Measurements from ENCODE around the gene LAP3.
"Not testable (repeated sequence)": the region's sequence is repeated elsewhere in the genome, so short reads cannot be mapped to it uniquely, and the experiment has no call there.

LAP3 gene

GRCh38 chr4:17576932-17577664 lies at the start of gene LAP3:
Gene LAP3 (plus strand): TSS chr4:17577198. CDS start chr4:17577466, 268 bp downstream.
- DNase-seq = peak; percentile 96 to 98

GRCh38 chr4:17528551-17529165 lies 48.3 kb upstream of the LAP3 start:
- DNase-seq = no peak

- DNase-seq = no peak
Measured at GRCh38 chr4:17531538-17532285, 45.3 kb upstream of the LAP3 start.

GRCh38 chr4:17534705-17535104 lies 42.3 kb upstream of the LAP3 start:
- no peak for DNase-seq

GRCh38 chr4:17535242-17535641 lies 41.8 kb upstream of the LAP3 start:
- DNase-seq = no peak

GRCh38 chr4:17535906-17536305 lies 41.1 kb upstream of the LAP3 start:
- no peak for DNase-seq

GRCh38 chr4:17537060-17537459 lies 39.9 kb upstream of the LAP3 start:
- DNase-seq = not testable (repeated sequence)

- peak; percentile 86 to 98 for DNase-seq
Measured at GRCh38 chr4:17544205-17544604, 32.8 kb upstream of the LAP3 start.

- peak; percentile 21 to 83 for DNase-seq
Measured at GRCh38 chr4:17544831-17545234, 32.2 kb upstream of the LAP3 start.

- no peak for DNase-seq
Measured at GRCh38 chr4:17545374-17546140, 31.4 kb upstream of the LAP3 start.

- no peak for DNase-seq
Measured at GRCh38 chr4:17546222-17546621, 30.8 kb upstream of the LAP3 start.

- no peak for DNase-seq
Measured at GRCh38 chr4:17546678-17547077, 30.3 kb upstream of the LAP3 start.

- DNase-seq = no peak
Measured at GRCh38 chr4:17550549-17550948, 26.4 kb upstream of the LAP3 start.

- DNase-seq = no peak
Measured at GRCh38 chr4:17552427-17552826, 24.6 kb upstream of the LAP3 start.

GRCh38 chr4:17554568-17554967 lies 22.4 kb upstream of the LAP3 start:
- DNase-seq = no peak

GRCh38 chr4:17556498-17556897 lies 20.5 kb upstream of the LAP3 start:
- no peak for DNase-seq

- DNase-seq = no peak
Measured at GRCh38 chr4:17557880-17558279, 19.1 kb upstream of the LAP3 start.

- DNase-seq = no peak
Measured at GRCh38 chr4:17558941-17559708, 17.9 kb upstream of the LAP3 start.

GRCh38 chr4:17559709-17560048 lies 17.3 kb upstream of the LAP3 start:
- no peak for DNase-seq

- no peak for DNase-seq
Measured at GRCh38 chr4:17560065-17560673, 16.8 kb upstream of the LAP3 start.

- no peak for DNase-seq
Measured at GRCh38 chr4:17561195-17561909, 15.6 kb upstream of the LAP3 start.

All from hippocampal formation (tissue), 2 donors.